NK-92 (cell line): ENCODE data around the gene INTS3.
A peak's percentile ranks its signal among the peaks of the same experiment; 100 is the strongest.
"Not testable (repeated sequence)": the region's sequence is repeated elsewhere in the genome, so short reads cannot be mapped to it uniquely, and the experiment has no call there.

Experiments
- DNase-seq: peaks from one replicate; lab custom pipeline; 2025; ENCODE audit not compliant: unreplicated experiment; lab: John Stamatoyannopoulos, UW

The INTS3 gene

GRCh38 chr1:153776845-153777370 lies 49.1 kb downstream of the INTS3 start:
- no peak for DNase-seq

GRCh38 chr1:153777648-153778047 lies 49.8 kb downstream of the INTS3 start:
- no peak for DNase-seq

DNA sequence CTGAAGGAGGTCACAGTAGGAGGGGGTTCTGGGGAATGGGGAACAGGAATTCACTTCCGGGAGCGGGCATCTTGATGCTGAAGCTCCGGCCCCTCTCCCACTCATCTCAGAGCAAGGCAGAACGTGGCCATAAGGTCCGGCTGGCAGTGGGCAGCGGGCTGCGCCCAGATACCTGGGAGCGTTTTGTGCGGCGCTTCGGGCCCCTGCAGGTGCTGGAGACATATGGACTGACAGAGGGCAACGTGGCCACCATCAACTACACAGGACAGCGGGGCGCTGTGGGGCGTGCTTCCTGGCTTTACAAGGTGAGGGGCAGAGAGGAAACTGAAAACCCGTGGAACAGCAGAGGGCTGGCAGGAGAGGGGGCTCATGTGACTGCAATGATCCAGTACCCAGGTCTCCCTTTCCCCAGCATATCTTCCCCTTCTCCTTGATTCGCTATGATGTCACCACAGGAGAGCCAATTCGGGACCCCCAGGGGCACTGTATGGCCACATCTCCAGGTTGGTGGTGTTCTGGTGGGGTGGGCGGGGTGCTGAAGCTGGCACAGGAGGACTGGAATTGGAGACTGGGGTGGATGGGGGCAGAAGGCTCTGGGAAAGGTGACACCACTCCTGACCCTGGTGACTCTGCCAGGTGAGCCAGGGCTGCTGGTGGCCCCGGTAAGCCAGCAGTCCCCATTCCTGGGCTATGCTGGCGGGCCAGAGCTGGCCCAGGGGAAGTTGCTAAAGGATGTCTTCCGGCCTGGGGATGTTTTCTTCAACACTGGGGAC lies 50.4 kb downstream of the INTS3 start:
- no peak for DNase-seq

GRCh38 chr1:153778824-153779519 lies 51.1 kb downstream of the INTS3 start:
- no peak for DNase-seq

GRCh38 chr1:153779781-153780541 lies 52.1 kb downstream of the INTS3 start:
- DNase-seq: no peak

- DNase-seq: no peak
Measured at GRCh38 chr1:153780551-153780950, 52.7 kb downstream of the INTS3 start.

GRCh38 chr1:153782648-153783047 lies 54.8 kb downstream of the INTS3 start:
- DNase-seq: not testable (repeated sequence)

- DNase-seq: peak; percentile 80
Measured at GRCh38 chr1:153783233-153784190, 55.7 kb downstream of the INTS3 start.

GRCh38 chr1:153786038-153786790 lies 58.4 kb downstream of the INTS3 start:
- no peak for DNase-seq

DNA sequence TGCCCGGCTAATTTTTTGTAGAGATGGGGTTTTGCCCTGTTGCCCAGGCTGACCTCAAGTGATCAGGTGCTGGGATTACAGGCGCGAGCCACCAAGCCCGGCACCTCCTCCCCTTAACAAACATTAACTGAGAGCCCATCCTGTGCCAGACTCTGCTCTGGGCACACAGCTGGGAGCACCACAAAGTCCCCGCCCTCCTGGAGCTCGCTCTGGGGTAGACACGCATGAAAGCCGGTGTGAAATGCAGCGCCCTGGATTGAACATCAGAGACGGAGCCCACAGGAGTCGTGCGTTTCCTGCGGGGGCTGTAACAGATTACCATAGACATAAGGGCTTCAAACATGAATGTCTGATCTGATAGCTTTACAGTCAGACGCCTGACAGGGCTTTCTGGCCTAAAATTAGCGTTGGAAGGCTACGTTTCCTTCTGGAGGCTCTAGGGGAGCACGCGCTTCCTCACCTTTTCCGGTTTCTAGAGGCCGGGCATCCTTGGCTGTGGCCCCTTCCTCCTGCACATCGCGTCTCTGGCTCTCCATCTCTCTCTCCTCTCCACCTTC lies 61.7 kb downstream of the INTS3 start:
- DNase-seq: no peak

DNA sequence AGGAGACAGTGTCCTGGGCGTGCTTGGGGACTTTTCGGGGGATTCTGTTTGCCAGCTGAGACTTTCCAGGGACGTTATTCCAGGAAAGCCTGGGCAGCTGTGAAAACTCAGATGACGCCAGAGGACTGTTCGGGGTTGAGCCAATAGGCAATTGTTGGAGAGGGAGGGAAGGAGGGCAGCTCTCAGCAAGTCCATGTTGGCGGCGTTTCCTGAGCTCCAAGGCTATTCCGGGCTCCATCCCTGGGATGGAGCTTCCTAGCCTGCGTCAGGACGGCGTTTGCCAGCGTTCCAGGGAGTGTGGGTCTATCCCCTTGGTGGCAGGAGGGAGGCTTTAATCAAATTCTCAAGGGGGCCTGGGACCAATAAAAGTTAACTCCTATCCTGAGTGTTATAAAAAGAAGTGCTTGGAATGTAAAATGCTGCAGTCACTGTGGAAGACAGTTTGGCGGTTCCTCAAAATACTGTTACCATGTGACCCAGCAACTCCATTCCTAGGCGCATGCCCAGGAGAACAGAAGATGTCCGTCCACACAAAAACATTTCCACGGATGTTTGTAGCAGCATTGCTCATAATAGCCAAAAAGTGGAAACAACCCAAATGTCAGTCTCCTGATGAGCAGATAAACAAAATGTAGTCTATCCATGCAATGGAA lies 62.6 kb downstream of the INTS3 start:
- no peak for DNase-seq

- DNase-seq: no peak
Measured at GRCh38 chr1:153790966-153791647, 63.3 kb downstream of the INTS3 start.

- DNase-seq: no peak
Measured at GRCh38 chr1:153791648-153792253, 63.9 kb downstream of the INTS3 start.

GRCh38 chr1:153792631-153793041 lies 64.8 kb downstream of the INTS3 start:
- DNase-seq: no peak

DNA sequence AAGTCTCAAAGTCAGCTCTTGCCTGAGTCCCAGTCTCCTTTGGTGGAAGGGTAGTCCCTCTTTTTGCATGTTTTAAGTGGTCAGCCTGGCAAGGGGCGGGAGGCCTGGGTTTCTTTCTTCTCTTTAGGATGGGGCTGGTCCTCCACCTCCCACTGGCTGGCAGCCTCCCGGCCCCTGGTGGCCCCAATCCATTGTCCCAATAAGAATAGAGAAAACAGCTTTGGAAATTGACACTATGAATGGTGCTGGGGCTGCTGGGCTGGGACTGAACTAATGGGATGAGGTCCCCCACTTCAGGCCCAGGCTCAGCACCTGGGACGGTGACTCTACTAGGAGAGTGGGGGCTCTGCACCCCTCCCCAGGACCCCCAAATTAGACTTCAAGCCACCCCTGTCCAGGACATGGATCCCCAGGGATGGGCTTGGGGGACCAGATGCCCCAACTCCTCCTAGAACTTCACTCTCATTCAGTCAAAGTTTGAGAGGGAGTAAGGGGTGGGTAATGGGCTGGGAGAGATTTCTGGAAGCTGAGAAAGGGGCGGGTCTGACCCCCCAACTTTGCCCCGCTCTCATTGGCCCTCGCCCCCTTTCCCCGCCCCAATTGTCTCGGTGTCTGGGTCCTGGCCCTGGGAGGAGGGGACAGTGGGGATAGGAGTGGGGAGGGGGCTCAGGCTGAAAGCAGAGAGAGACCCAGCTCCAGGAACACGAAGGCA lies 65.6 kb downstream of the INTS3 start:
- no peak for DNase-seq

- no peak for DNase-seq
Measured at GRCh38 chr1:153793973-153794615, 66.2 kb downstream of the INTS3 start.
